Cardiac fibroblast (primary cell): ENCODE measurements around the gene CRIP1.

ENCODE experiments used
- DNase-seq, 2 donors: peaks; one replicate each; pipeline versions ENCODE4 v3.0.0 to v3.0.0-alpha.2; 2010; ENCODE audit warnings: low read depth in 2 of 2
- H3K4me3 ChIP-seq, 2 donors: replicated peaks in 1 of 2; 1 replicate in 1 of 2; 2 replicates in 1 of 2; pipeline ENCODE4 v1.5.1; 2011; ENCODE audit warnings: low read depth in 2 of 2, low read length in 2 of 2, mild to moderate bottlenecking in 2 of 2, moderate library complexity in 1 of 2
- TF ChIP-seq, protein P1 (sequence below): IDR thresholded peaks from one replicate; pipeline ENCODE4 v1.5.1; 2011; ENCODE audit warnings: low read depth, mild to moderate bottlenecking, low read length, inconsistent platforms

Gene CRIP1

GRCh38 chr14:105495101-105495989, 8.7 kb downstream of the CRIP1 start:
- no peak for DNase-seq
- TF ChIP-seq, protein P1, sequence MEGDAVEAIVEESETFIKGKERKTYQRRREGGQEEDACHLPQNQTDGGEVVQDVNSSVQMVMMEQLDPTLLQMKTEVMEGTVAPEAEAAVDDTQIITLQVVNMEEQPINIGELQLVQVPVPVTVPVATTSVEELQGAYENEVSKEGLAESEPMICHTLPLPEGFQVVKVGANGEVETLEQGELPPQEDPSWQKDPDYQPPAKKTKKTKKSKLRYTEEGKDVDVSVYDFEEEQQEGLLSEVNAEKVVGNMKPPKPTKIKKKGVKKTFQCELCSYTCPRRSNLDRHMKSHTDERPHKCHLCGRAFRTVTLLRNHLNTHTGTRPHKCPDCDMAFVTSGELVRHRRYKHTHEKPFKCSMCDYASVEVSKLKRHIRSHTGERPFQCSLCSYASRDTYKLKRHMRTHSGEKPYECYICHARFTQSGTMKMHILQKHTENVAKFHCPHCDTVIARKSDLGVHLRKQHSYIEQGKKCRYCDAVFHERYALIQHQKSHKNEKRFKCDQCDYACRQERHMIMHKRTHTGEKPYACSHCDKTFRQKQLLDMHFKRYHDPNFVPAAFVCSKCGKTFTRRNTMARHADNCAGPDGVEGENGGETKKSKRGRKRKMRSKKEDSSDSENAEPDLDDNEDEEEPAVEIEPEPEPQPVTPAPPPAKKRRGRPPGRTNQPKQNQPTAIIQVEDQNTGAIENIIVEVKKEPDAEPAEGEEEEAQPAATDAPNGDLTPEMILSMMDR = no peak

GRCh38 chr14:105495990-105496830, 9.5 kb downstream of the CRIP1 start:
- no peak overlapping the region for H3K4me3 ChIP-seq
- no peak for DNase-seq
- TF ChIP-seq, protein P1 = no peak

More at GRCh38 chr14:105495101-105495989, 8.7 kb downstream of the CRIP1 start:
- H3K4me3 ChIP-seq = no peak overlapping the region

- DNase-seq = no peak
- TF ChIP-seq, protein P1 = no peak
- H3K4me3 ChIP-seq = no peak overlapping the region
Measured at GRCh38 chr14:105496831-105497591, 10.3 kb downstream of the CRIP1 start.

DNA sequence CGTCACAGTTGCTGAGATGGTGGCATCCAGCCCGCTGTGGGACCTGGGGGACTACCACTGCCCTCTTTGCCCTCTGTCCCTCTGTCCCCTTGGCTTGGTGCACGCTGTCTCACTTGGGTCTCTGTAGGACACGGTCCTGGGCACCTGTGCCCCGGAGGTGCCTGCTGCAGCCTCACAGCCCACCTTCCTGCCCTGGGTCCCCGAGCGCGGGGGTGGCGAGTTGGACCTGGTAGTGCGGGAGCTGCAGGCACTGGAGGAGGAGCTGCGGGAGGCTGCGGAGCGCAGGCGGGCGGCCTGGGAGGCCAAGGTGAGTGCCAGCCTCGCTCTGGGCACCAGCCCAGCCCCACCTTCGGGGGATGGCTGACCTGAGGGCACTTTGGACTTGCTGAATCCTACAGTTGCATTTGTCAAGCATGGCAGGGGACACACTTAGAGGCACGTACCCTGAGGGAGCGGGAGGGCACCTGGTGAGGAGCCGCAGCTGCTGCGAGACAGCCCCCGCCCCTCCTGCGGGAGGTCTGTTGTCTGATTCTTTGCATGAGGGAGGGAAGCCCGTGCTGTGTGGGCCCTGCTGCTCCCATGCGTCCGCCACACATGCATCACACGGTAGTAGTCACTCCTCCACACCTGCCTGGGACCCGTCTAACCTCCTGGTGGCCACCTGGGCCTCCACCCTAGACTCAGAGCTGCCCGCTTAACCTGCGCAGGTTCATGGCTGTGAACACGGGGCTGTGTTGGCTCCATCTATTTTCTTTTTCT, 11.2 kb downstream of the CRIP1 start:
- TF ChIP-seq, protein P1 = no peak
- no peak overlapping the region for H3K4me3 ChIP-seq
- no peak for DNase-seq

GRCh38 chr14:105498430-105499255, 12.0 kb downstream of the CRIP1 start:
- TF ChIP-seq, protein P1 = no peak
- H3K4me3 ChIP-seq = no peak overlapping the region
- no peak for DNase-seq
